GM12873 (cell line): ENCODE measurements around the gene HINT2.

ENCODE experiments used
- CTCF ChIP-seq: IDR thresholded peaks from 2 replicates; pipeline ENCODE4 v1.5.1; 2012; ENCODE audit warnings: low read depth, mild to moderate bottlenecking, moderate library complexity, low read length, control low read depth; ENCODE audit not compliant: insufficient read depth; ENCODE audit errors: missing control alignments

HINT2 gene

GRCh38 chr9:35783418-35783817, 31.4 kb downstream of the HINT2 start:
- no peak for TF ChIP-seq CTCF

- TF ChIP-seq CTCF, result no peak
Observed at GRCh38 chr9:35781066-35781465, 33.8 kb downstream of the HINT2 start.

GRCh38 chr9:35778496-35778895, 36.3 kb downstream of the HINT2 start:
- TF ChIP-seq CTCF, result no peak

- no peak for TF ChIP-seq CTCF
Observed at GRCh38 chr9:35776018-35776417, 38.8 kb downstream of the HINT2 start.

- TF ChIP-seq CTCF, result no peak
Observed at GRCh38 chr9:35774907-35775635, 39.8 kb downstream of the HINT2 start.

- no peak for TF ChIP-seq CTCF
Observed at GRCh38 chr9:35771943-35772342, 42.9 kb downstream of the HINT2 start.

GRCh38 chr9:35771534-35771933, 43.3 kb downstream of the HINT2 start:
- no peak for TF ChIP-seq CTCF

- TF ChIP-seq CTCF, result no peak
Observed at GRCh38 chr9:35771075-35771433, 43.8 kb downstream of the HINT2 start.
